NCI-H69 (cell line): ENCODE measurements around the gene NEUROG2.
"Not testable (repeated sequence)": the region's sequence is repeated elsewhere in the genome, so short reads cannot be mapped to it uniquely, and the experiment has no call there.

Experiments used
- DNase-seq: peaks from one replicate; lab custom pipeline; 2025; lab: John Stamatoyannopoulos, UW

NEUROG2 gene

DNA sequence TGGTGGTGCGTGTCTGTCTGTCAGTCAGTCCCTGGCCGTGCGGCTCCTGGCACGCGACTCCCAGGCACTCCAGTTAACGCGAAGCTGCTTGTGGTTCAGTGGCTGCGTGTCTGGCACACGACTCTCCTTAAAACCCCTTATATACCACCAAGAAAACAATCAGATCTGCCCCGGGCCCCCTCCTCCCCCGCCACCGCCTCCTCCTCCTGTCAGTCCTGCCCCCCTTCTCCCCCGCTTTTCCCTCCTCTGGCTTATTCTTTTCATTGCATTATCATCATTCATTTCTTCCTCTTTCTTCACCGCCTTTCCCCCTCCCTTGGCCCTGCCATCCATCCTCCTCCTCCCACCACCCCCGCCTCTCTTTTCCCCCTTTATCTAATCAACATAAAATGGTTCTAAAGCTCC lies at the start of gene NEUROG2:
Gene NEUROG2, minus strand, starts transcription at position 115 of the 405 bp plus-strand sequence. CDS start 705 bp downstream, outside the sequence.
- peak; percentile 89 for DNase-seq

DNA sequence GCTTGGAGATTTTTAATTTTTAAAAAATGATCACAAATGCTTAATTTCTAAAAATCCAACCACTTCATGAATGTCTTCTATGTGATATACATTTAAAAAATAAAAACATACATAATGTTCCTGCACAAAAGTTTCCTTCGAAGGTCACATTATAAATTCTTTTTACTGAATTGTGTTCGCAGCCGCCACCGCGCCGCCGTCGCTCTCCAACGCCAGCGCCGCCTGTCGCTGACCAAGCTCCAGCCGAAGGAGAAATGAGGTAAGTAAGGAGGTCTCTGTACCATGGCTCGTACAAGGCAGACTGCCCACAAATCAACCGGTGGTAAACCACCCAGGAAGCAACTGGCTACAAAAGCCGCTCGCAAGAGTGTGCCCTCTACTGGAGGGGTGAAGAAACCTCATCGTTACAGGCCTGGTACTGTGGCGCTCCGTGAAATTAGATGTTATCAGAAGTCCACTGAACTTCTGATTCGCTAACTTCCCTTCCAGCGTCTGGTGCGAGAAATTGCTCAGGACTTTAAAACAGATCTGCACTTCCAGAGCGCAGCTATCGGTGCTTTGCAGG lies 48.8 kb upstream of the NEUROG2 start:
- DNase-seq: peak; percentile 2

DNA sequence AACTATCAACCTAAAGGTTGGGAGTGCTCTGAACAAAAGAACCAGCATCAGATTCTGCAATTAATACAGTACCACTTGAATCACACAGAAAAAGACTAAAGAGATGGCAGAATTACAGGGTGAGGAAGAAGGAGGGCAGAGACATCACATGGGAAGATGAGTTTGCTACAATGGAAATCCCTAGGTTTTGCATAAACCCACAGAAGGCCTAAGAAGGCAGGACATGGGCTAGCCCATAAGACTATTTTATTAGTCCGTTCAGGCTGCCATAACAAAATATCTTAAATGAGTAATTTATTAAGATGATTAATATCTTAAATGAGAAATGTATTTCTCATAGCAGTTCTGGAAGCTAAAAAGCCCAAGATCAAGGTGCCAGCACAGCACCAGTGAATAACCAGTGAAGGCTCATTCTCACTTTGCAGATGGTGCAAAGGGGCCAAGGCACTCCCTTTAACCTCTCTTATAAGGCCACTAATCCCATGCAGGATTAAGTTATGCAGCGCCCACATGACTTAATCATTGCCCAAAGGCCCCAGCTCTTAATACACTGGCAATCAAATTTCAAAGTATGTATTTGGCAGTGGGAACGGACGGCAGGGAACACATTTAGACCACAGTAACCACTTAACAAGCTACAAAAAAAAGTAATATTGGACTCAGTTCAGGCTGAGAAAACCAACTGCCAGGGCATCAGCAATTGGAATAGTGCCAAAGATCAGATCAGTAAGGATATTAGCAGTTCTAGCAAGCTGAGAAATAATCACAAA lies 47.6 kb upstream of the NEUROG2 start:
- DNase-seq: no peak

DNA sequence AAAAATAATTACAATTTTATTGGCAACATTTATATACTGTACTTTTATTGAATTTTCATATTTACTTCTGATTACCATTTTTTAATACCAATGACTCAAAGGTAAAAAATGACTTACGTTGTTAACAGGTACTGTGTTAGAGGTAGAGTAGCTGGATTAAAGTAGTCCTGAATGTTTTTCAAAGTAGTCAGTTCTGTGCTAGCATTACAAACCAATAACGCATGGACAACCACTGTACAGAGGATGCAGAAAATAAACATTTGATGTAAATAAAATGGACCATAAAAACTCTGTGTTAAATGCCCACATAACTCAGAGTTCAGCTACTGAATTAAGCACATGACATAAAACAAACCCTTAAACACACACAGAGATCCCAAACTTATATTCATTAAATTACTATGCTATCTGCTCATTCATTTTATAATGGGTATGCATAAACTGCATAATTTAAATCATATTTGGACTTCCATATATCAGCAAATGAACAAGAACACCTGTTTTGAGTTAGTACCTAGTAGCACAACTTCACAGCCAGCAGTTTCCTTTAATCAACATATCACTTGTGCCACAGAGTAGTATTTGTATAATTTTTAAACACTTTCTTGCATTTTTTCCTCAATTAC lies 46.4 kb upstream of the NEUROG2 start:
- DNase-seq: no peak

DNA sequence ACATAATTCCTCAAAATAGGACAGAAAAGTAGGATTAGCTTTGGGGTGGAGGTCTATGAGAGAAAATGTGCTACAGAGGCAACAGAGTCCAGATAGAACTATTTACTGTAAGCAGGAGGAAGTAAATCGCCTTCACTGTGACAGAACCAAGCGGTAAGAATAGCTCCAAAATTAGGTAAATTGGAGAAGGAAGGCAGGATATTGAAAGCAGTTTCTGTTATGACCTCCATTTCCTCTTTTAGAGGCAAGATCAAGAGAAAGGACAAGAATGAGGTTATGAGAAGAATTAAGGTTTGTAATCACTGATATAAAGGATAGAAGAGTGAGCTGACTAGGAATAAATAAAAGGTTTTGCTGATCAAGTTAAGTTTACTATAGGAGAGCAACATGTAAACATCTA lies 44.1 kb upstream of the NEUROG2 start:
- no peak for DNase-seq

DNA sequence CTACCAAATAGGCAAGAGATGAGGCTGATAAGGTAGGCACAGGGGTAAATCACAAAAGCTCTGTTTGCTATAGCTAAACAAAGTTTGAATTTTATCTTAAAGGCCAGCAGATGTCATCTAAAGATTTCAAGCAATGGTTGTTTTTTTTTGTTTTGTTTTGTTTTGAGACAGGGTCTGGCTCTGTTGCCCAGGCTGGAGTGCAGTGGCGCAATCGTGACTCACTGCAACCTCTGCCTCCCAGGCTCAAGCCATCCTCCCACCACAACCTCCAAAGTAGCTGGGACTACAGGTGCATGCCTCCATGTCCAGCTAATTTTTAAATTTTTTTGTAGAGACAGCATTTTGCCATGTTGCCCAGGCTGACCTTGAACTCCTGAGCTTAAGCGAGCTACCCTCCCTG lies 43.1 kb upstream of the NEUROG2 start:
- DNase-seq: no peak

DNA sequence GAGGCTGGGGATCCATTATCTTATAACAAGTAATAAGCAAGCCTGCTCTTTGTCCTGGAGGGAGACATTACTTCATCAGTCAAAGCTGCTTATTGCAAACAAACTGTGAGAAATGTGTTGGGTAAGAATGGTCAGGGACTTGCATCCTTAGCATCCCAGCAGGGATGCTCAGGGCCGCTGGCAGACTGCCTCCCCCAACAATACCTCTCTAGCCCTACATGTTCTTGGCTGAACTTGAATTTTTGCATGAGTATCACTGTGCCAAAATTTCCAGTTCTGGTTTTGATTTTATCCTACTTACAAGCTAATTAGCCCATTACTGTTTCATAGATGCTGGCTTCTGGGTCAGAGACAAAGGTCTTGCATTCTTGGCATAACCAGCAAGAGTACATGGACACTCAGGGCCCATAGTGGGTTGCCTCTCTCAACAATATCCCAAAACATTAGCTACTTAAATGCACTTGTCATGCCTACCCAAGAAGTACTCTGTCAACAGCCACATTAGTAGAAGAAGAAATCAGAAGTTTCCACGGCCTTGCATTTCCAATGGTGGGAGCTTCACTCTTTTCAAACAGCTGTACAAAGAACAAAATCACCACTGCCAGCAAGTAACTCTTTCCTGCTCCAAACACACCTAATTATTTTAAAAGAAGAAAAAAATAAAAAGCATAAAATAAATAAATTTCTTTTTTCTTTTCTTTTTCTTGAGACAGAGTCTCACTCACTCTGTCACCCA lies 41.9 kb upstream of the NEUROG2 start:
- DNase-seq: no peak

DNA sequence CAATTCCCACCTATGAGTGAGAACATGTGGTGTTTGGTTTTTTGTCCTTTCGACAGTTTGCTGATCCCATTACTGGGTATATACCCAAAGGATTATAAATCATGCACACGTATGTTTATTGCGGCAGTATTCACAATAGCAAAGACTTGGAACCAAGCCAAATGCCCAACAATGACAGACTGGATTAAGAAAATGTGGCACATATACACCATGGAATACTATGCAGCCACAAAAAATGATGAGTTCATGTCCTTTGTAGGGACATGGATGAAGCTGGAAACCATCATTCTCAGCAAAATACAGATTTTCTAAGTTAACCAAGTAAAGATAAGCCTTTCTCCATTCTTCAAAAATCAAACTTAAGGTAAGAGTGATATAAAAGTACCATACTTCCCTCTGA lies 38.3 kb upstream of the NEUROG2 start:
- not testable (repeated sequence) for DNase-seq

DNA sequence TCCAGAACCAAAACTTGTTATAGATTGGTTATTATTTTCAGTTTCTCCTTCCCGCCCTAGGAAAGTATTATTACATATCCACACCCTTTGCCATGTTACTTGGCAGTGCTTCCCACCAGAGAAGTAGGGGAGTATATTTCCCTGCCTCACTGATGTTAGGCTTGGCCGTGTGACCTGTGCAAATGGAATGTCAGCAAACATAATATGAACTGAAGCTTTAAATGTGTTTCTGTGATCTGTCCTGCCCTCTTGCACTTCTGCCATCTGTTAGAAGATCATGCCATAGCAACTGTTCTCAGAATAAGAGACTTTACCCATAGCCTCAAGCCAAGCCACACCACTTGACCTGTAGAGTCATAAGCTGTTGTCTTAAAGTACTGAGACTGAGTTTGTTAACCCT lies 36.7 kb upstream of the NEUROG2 start:
- peak; percentile 0 for DNase-seq

DNA sequence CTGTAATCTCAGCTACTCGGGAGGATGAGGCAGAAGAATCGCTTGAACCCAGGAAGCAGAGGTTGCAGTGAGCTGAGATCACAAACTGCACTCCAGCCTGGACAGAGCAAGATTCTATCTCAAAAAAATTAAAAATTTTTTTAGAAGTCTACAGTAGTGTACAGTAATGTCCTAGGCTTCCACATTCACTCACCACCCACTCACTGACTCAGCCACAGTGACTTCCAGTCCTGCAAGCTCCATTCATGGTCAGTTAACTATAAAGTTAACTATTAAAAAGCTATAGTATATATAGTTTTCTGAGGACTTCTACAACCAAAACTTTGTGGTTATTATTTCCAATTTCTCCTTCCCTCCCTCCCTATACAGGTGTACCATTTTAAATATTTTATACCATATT lies 34.7 kb upstream of the NEUROG2 start:
- DNase-seq: no peak

DNA sequence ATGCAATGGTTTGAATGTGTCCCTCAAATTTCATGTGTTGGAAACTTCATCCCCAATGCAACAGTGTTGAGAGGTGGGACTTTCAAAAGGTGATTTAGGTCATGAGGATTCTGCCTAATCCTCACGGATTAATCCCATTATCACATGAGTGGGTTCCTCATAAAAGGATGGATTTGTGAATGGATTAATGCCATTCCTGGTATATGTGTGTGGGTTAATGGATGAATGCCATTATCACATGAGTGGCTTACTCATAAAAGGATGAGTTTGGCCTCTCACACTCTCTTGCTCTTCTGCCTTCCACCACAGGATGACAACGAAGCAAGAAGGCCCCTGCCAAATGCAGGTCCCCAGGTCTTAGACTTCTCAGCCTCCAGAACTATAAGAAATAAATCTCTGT lies 30.5 kb upstream of the NEUROG2 start:
- no peak for DNase-seq

DNA sequence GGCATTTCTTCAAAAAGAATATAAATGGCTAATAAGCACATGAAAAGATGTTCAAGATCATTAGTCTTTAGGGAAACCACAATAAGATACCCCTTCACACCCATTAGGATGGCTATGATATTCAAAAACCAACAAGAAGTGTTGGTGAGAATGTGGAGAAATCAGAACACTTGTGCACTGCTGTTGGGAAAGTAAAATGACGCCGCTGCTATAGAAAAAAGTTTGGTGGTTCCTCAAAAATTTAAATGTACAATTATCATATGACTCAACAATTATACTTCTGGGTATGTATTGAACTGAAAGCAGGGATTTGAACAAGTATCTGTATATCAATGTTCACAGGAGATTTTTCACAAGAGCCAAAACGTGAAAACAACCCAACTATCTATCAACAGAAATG lies 29.4 kb upstream of the NEUROG2 start:
- DNase-seq: no peak

DNA sequence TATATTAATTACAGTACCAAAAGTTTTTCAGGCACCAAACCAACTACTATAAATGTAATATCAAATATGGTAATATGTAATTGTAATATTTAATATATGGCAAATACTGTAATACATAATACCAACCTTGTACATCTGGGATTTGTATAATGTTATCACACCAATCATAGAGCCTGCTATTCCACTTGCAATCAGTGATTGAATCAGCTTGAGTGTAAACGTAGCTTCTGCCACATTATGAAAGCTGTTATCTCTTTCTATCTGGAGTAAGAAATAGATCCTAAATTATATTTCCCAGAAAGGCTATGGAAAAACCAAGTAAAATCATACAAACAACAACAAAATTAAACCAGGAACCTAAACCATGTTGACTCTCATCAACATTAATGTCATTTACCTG lies 24.7 kb upstream of the NEUROG2 start:
- no peak for DNase-seq

DNA sequence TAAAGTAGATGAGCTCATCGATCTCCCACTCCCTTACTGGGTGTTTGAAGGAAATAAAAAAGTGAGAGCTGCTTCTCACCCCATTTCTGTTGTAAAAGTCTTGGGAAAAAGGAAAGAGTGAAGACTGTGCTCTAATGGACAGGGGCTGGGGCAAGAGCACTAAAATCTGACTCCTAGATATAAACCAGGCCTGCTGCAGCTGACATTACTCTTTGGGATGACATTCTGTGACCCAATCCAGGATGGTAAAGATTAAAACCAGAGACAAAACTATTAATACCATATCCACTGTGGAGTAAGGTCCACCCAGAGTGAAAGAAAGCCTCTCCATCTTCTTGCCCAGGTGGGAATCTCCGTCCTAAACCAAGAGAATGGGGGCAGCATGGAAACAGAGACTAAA lies 20.1 kb upstream of the NEUROG2 start:
- no peak for DNase-seq

DNA sequence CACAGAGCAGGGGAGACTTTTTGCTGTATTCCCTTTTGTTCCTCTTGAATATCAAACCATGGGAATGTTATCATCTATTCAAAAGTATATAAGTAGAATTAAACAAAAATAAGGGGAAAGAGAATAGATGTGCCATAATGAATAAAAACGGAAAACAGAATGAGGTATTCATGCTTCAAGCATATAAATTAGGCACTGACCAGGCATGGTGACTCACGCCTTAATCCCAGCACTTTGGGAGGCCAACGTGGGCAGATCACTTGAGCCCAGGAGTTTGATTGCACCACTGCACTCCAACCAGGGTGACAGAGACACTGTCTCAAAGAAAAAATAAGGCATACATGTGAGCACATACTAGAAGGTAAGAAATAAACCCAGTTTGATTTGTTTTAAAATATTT lies 16.3 kb upstream of the NEUROG2 start:
- no peak for DNase-seq

DNA sequence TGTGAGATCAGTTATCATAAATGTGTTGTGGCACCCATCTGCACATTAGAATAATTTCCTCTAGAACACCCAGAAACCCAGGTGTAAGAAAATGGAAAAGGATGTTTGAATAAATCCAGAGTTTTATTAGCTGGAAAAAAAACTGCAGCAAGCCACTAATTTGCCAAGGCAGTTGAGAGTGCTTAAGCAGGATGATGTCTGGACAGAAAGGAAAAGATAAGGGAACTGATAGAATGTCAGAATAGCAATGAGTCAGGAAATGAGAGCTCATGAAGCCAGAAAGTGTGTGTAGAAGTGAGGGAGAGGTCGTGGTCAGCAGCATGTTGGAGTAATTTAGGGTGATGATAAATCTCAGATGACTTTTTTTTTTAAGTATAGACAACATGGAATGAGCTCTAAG lies 15.2 kb upstream of the NEUROG2 start:
- DNase-seq: no peak

DNA sequence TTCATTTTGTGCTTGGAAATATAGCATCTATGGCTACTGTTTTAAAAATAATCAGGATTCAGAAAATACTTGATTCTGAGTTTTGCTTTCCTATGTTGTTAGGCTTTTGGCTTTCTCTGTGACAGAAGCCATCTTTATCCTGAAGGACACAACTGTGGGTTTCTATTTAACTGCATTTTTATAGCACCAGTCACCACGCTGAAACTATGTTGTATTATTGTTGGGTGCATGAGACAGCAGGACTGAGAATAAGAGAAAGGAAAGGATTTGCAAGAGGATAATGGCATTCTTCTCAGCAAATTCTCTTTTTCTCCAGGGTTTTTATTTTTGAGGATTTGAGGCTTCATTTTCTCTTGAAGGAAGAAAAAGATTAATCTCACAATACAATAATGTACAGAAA lies 10.1 kb upstream of the NEUROG2 start:
- no peak for DNase-seq

DNA sequence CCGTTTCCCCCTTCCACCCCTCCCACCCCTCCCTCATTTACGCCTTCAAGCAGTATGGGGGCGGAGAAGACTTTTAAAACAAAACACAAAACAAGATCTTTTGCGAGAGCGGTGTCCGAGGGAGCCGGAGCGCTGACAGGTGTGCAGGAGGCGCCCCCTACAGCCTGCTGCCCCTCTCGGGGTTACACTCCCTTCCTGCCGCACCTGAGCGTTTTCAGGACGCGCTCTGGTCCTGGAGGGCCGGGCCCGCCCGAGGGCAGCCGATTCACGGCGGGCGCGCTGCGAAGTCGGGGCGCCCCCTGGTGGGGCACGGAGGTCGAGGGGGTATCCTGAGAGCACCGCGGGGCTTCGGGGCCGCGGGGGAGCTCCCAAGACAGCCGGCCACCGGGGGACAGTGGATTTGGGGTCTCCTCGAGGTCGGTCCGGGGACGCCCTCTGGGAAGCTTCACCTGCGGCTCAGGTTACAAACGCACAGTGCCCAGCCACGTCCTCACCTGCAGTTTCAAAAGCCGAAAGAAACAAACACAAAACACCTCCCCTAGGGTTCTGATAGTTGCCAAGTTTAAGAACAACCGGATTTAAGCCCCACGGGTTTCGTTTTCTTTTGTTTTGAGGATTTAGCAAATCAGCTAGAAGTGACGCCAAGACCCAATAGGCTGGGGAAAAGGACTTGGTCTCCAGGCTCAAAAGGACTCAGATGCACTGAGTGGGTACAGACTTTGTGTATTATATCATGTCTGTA lies 8.0 kb upstream of the NEUROG2 start:
- DNase-seq: peak; percentile 6

DNA sequence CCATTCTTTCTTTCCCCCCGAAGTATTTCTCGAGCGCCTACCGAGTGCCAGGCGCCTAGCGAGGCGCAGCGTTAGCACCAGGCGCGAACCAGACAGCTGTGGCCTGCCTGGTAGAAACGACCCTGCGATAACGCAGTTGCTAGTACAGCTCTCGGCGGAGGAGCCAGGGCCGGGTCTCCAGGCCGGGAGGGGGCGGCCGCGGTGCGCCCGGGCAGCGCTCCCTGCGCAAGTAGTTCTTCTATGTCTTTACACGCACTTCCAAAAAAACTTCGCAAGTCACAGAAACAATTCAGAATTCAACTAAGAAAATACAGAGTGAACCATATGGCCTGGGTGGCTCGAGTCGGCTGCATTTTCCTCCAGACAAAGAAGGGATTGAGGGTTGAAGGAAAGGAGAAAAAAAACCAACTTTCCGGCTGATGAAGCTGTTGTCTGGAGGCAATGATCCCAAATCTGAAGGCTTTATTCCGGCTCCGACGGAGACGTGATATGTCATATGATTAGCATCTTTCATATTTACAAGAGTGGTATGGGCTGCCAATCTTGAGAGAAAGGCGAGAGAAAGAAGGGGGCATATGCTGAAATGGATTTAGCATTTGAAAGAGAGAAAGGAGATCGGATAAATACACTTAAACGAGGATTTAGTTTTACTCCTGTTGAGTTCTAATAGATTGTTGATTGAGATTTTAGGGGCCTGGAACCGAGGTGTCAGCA lies 7.2 kb upstream of the NEUROG2 start:
- DNase-seq: no peak

DNA sequence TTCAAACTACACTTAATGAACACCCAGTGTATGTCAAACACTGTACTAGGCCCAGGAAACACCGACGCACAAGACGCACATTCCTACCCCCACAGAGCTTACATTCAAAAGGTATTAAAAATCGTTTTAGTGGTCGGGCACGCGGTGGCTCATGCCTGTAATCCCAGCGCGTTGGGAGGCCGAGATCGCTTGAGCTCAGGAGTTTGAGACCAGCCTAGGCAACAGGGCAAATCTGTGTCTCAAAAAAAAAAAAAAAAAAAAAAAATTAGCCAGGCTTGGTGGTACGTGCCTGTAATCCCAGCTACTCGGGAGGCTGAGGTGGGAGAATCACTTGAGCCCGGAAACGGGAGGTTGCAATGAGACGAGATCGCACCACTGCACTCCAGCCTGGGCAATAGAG lies 6.5 kb upstream of the NEUROG2 start:
- DNase-seq: not testable (repeated sequence)
